ENCODE data around the gene CD2AP.

GRCh38 chr6:47650553-47651432 is 173.2 kb downstream of the CD2AP start:
- no peak for TF ChIP-seq POLR2AphosphoS5 (IDR thresholded peaks at IDR 0.05; ENCODE audit: low read depth, low read length)
- no peak for TF ChIP-seq CTCF (IDR thresholded peaks at IDR 0.05)

All from Panc1 (cell line).